ENCODE data around the gene KRT86. TPM values are rescaled to one million over a fixed set of nuclear protein-coding genes. Genes with fewer than 3 reads are reported as not detected.
"Not testable (repeated sequence)": the region's sequence is repeated elsewhere in the genome, so short reads cannot be mapped to it uniquely, and the experiment has no call there.

The KRT86 gene
- total and polyA plus RNA-seq, 2 donors (not counting 1 experiment from before 2014, with no cell fraction given): 0.02 to 0.17 TPM

DNA sequence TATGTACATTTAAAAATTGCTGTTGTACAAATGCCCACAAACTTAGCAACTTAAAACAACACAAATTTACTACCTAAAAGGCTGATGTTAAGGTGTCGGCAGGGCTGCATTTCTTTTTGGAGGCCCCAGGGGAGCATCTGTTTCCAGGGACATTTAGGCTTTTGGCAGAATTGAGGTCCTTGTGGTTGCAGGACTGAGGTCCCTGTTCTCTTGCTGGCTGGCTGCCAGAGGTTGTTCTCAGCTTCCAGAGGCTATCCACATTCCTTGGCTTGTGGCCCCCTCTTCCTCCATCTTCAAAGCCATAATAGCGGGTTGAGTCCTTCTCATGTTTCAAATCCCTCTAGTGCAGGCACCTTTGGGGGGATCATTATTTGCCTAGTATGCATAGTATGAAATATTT is 69.1 kb downstream of the KRT86 start:
- no peak for DNase-seq (ENCODE audit: low read depth in 2 of 2)
- no peak overlapping the region for H3K27ac ChIP-seq (ENCODE audit: insufficient read depth, low read length)
- H3K9ac ChIP-seq (ENCODE audit: insufficient read depth, low read length): no peak overlapping the region
- no peaks in the 10 kb centered on the region for H3K36me3 ChIP-seq (ENCODE audit: control insufficient read depth, insufficient read depth, low read length)
- no peak overlapping the region for H2AFZ ChIP-seq (ENCODE audit: low read length)
- H3K79me2 ChIP-seq (ENCODE audit: control insufficient read depth, insufficient read depth, low read length): no peaks in the 10 kb centered on the region
- H3K27me3 ChIP-seq (ENCODE audit: control insufficient read depth, insufficient read depth, low read length): peaks cover 23% of the 10 kb centered on the region
- TF ChIP-seq EZH2 (IDR thresholded peaks at IDR 0.05; ENCODE audit: low read length, missing control alignments) (no peak), CTCF (conservative IDR thresholded peaks at IDR 0.05 in 1 of 2, IDR thresholded peaks at IDR 0.05 in 1 of 2; ENCODE audit: low read depth in 1 of 2, low read length in 2 of 2) (no peak)
- H3K4me3 ChIP-seq (replicated peaks in 1 of 4; ENCODE audit: control extremely low read depth in 1 of 4, insufficient read depth in 1 of 4, low read depth in 3 of 4, low read length in 4 of 4): no peak overlapping the region
- H3K4me2 ChIP-seq (ENCODE audit: extremely low read depth, insufficient read depth, low read length): no peak overlapping the region
- no peaks in the 10 kb centered on the region for H3K4me1 ChIP-seq (ENCODE audit: control insufficient read depth, extremely low read depth, insufficient read depth, low read length)
- no peaks in the 10 kb centered on the region for H3K9me3 ChIP-seq (ENCODE audit: control insufficient read depth, insufficient read depth, low read depth, low read length)
- H4K20me1 ChIP-seq (ENCODE audit: control insufficient read depth, extremely low read depth, insufficient read depth, low read length): no peaks in the 10 kb centered on the region

DNA sequence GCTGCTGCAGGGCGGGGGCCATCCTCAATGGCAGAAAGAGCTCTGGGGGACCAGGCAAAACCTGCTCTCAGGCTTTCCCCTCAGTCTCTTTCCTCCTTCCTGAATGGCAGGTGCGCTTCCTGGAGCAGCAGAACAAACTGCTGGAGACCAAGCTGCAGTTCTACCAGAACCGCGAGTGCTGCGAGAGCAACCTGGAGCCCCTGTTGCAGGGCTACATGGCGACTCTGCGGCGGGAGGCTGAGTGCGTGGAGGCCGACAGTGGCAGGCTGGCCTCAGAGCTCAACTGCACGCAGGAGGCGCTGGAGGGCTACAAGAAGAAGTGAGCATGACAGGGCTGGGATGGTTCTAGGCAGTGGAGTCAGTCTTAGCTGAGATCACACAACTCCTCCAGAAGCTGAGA is 69.7 kb downstream of the KRT86 start:
- Histone ChIP-seq H3K9me3 (ENCODE audit: control insufficient read depth, insufficient read depth, low read depth, low read length) (no peaks in the 10 kb centered on the region), H3K79me2 (ENCODE audit: control insufficient read depth, insufficient read depth, low read length) (no peaks in the 10 kb centered on the region), H3K27me3 (ENCODE audit: control insufficient read depth, insufficient read depth, low read length) (peaks cover 23% of the 10 kb centered on the region), H4K20me1 (ENCODE audit: control insufficient read depth, extremely low read depth, insufficient read depth, low read length) (no peaks in the 10 kb centered on the region), H3K4me1 (ENCODE audit: control insufficient read depth, extremely low read depth, insufficient read depth, low read length) (no peaks in the 10 kb centered on the region), H3K4me2 (ENCODE audit: extremely low read depth, insufficient read depth, low read length) (no peak overlapping the region), H3K9ac (ENCODE audit: insufficient read depth, low read length) (no peak overlapping the region), H3K4me3 (replicated peaks in 1 of 4; ENCODE audit: control extremely low read depth in 1 of 4, insufficient read depth in 1 of 4, low read depth in 3 of 4, low read length in 4 of 4) (no peak overlapping the region), H2AFZ (ENCODE audit: low read length) (no peak overlapping the region), H3K36me3 (ENCODE audit: control insufficient read depth, insufficient read depth, low read length) (no peaks in the 10 kb centered on the region), H3K27ac (ENCODE audit: insufficient read depth, low read length) (no peak overlapping the region)
- DNase-seq (ENCODE audit: low read depth in 2 of 2): no peak
- TF ChIP-seq CTCF (conservative IDR thresholded peaks at IDR 0.05 in 1 of 2, IDR thresholded peaks at IDR 0.05 in 1 of 2; ENCODE audit: low read depth in 1 of 2, low read length in 2 of 2): no peak
- TF ChIP-seq EZH2 (IDR thresholded peaks at IDR 0.05; ENCODE audit: low read length, missing control alignments): no peak

- not testable (repeated sequence) for DNase-seq (ENCODE audit: low read depth in 2 of 2); H4K20me1 ChIP-seq (ENCODE audit: control insufficient read depth, extremely low read depth, insufficient read depth, low read length); H3K4me2 ChIP-seq (ENCODE audit: extremely low read depth, insufficient read depth, low read length); H3K9ac ChIP-seq (ENCODE audit: insufficient read depth, low read length); H3K4me1 ChIP-seq (ENCODE audit: control insufficient read depth, extremely low read depth, insufficient read depth, low read length); H2AFZ ChIP-seq (ENCODE audit: low read length); H3K36me3 ChIP-seq (ENCODE audit: control insufficient read depth, insufficient read depth, low read length); H3K4me3 ChIP-seq (replicated peaks in 1 of 4; ENCODE audit: control extremely low read depth in 1 of 4, insufficient read depth in 1 of 4, low read depth in 3 of 4, low read length in 4 of 4); H3K27ac ChIP-seq (ENCODE audit: insufficient read depth, low read length); H3K79me2 ChIP-seq (ENCODE audit: control insufficient read depth, insufficient read depth, low read length); H3K9me3 ChIP-seq (ENCODE audit: control insufficient read depth, insufficient read depth, low read depth, low read length)
- H3K27me3 ChIP-seq (ENCODE audit: control insufficient read depth, insufficient read depth, low read length): peaks cover 17% of the 10 kb centered on the region
Measured at GRCh38 chr12:52345041-52345440, 70.6 kb downstream of the KRT86 start.
